ENCODE measurements around the gene PRR5.

PRR5 gene

DNA sequence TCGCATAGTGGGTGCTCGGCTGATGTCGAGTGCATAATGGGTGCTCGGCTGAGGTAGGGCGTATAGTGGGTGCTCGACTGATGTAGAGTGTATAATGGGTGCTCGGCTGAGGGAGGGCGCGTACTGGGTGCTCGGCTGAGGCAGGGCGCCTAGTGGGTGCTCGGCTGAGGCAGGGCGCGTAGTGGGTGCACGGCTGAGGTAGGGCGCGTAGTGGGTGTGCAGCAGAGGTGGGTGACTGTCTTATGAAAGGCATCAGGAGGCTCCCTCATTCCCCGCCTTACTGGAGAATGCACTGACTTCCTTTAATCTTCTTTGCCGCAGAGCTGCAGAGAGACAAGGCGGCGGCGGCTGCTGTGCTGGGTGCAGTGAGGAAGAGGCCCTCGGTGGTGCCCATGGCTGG lies 84.1 kb downstream of the PRR5 start:
- TF ChIP-seq, protein P1, sequence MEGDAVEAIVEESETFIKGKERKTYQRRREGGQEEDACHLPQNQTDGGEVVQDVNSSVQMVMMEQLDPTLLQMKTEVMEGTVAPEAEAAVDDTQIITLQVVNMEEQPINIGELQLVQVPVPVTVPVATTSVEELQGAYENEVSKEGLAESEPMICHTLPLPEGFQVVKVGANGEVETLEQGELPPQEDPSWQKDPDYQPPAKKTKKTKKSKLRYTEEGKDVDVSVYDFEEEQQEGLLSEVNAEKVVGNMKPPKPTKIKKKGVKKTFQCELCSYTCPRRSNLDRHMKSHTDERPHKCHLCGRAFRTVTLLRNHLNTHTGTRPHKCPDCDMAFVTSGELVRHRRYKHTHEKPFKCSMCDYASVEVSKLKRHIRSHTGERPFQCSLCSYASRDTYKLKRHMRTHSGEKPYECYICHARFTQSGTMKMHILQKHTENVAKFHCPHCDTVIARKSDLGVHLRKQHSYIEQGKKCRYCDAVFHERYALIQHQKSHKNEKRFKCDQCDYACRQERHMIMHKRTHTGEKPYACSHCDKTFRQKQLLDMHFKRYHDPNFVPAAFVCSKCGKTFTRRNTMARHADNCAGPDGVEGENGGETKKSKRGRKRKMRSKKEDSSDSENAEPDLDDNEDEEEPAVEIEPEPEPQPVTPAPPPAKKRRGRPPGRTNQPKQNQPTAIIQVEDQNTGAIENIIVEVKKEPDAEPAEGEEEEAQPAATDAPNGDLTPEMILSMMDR (IDR thresholded peaks at IDR 0.05; ENCODE audit: low read depth, low read length, missing control alignments) = no peak
- DNase-seq (ENCODE audit: low read depth) = no peak
- no peak overlapping the region for H3K4me3 ChIP-seq (ENCODE audit: low read depth, low read length)

DNA sequence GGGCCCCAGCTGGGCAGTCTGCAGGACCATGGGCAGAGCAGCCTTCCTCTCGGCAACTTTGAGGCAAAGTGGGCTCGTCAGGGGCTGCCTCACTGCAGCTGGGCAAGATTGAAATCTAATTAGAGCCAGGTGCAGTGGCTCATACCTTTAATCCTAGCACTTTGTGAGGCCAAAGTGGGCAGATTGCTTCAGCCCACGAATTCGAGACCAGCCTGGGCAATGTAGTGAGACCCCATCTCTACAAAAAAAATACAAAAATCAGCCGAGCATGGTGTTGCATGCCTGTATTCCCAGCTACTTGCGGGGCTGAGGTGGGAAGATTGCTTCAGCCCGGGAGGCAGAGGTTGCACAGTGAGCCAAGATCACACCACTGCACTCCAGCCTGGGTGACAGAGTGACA lies 84.6 kb downstream of the PRR5 start:
- TF ChIP-seq, protein P1 (IDR thresholded peaks at IDR 0.05; ENCODE audit: low read depth, low read length, missing control alignments) = no peak
- H3K4me3 ChIP-seq (ENCODE audit: low read depth, low read length) = no peak overlapping the region
- no peak for DNase-seq (ENCODE audit: low read depth)
